Measurements from ENCODE around the gene KIAA1143. TPM values are rescaled to one million over a fixed set of nuclear protein-coding genes. Genes with fewer than 3 reads are reported as not detected.

The KIAA1143 gene
- 23.0 TPM for total RNA-seq (ENCODE audit: unreplicated experiment)
- long read RNA-seq, full-length matches to known transcripts: 8 of 10 reads
- long read RNA-seq, partial matches to known transcripts: 1 of 10 reads
- long read RNA-seq, other reads (novel, unspliced or antisense): 1 of 10 reads

- Mint-ChIP-seq H3K27me3 (ENCODE audit: unreplicated experiment) (peaks cover 4% of the 10 kb centered on the region), H3K4me1 (ENCODE audit: low read depth, unreplicated experiment) (peaks cover 6% of the 10 kb centered on the region), H3K36me3 (ENCODE audit: unreplicated experiment) (peaks cover 27% of the 10 kb centered on the region), H3K9me3 (ENCODE audit: unreplicated experiment) (peaks cover 14% of the 10 kb centered on the region), H3K27ac (ENCODE audit: unreplicated experiment) (peak within 1 kb of the TSS; percentile 88), H3K4me3 (ENCODE audit: unreplicated experiment) (peak within 1 kb of the TSS; percentile 90)
- TF ChIP-seq CTCF (IDR thresholded peaks at IDR 0.05; ENCODE audit: partially characterized antibody, unreplicated experiment): no peak
- DNase-seq: peak; percentile 98
These were observed at the start of gene KIAA1143, which contains the start of gene KIF15 for GRCh38 chr3:44761424-44762169. Gene KIAA1143, minus strand, starts transcription at chr3:44761619. Its CDS starts 17 bp downstream, at chr3:44761602. Gene KIF15, plus strand, starts transcription at chr3:44761794. Its CDS starts 72 bp downstream, at chr3:44761866.

GRCh38 chr3:44805960-44806359 is 44.5 kb upstream of the KIAA1143 start:
- H3K27me3 Mint-ChIP-seq (ENCODE audit: unreplicated experiment): no peaks in the 10 kb centered on the region
- H3K27ac Mint-ChIP-seq (ENCODE audit: unreplicated experiment): no peak overlapping the region
- H3K4me3 Mint-ChIP-seq (ENCODE audit: unreplicated experiment): no peak overlapping the region
- no peaks in the 10 kb centered on the region for H3K36me3 Mint-ChIP-seq (ENCODE audit: unreplicated experiment)
- TF ChIP-seq CTCF (IDR thresholded peaks at IDR 0.05; ENCODE audit: partially characterized antibody, unreplicated experiment): no peak
- H3K4me1 Mint-ChIP-seq (ENCODE audit: low read depth, unreplicated experiment): no peaks in the 10 kb centered on the region
- no peak for DNase-seq
- no peaks in the 10 kb centered on the region for H3K9me3 Mint-ChIP-seq (ENCODE audit: unreplicated experiment)

DNA sequence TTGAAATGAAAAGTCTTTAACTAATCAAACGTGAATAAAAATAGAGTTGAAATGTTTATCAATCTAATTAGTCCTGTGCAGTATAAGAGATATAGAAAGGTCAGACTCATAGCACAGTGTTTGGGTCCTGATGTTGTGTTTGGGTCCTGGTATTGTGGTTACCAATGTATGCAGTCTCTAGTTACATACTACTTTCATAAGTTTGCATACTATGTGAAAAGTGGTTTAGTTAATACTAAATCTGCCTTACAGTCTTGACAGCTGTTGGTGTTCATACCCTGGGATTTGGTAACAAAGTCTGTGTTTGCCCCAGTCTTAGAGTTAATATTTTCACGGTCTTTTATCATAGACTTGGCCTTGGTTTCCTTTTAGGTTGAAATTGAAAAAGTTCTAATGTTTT is 41.9 kb upstream of the KIAA1143 start:
- DNase-seq: no peak
- Mint-ChIP-seq H3K9me3 (ENCODE audit: unreplicated experiment) (no peaks in the 10 kb centered on the region), H3K4me1 (ENCODE audit: low read depth, unreplicated experiment) (no peaks in the 10 kb centered on the region), H3K27ac (ENCODE audit: unreplicated experiment) (no peak overlapping the region), H3K4me3 (ENCODE audit: unreplicated experiment) (no peak overlapping the region), H3K36me3 (ENCODE audit: unreplicated experiment) (no peaks in the 10 kb centered on the region), H3K27me3 (ENCODE audit: unreplicated experiment) (no peaks in the 10 kb centered on the region)
- TF ChIP-seq CTCF (IDR thresholded peaks at IDR 0.05; ENCODE audit: partially characterized antibody, unreplicated experiment): no peak

GRCh38 chr3:44802011-44802410 is 40.6 kb upstream of the KIAA1143 start:
- no peak overlapping the region for H3K27ac Mint-ChIP-seq (ENCODE audit: unreplicated experiment)

More at GRCh38 chr3:44802011-44802410, 40.6 kb upstream of the KIAA1143 start:
- no peak for TF ChIP-seq CTCF (IDR thresholded peaks at IDR 0.05; ENCODE audit: partially characterized antibody, unreplicated experiment)
- no peaks in the 10 kb centered on the region for H3K36me3 Mint-ChIP-seq (ENCODE audit: unreplicated experiment)
- H3K4me3 Mint-ChIP-seq (ENCODE audit: unreplicated experiment): no peak overlapping the region
- H3K9me3 Mint-ChIP-seq (ENCODE audit: unreplicated experiment): no peaks in the 10 kb centered on the region
- no peaks in the 10 kb centered on the region for H3K4me1 Mint-ChIP-seq (ENCODE audit: low read depth, unreplicated experiment)
- no peaks in the 10 kb centered on the region for H3K27me3 Mint-ChIP-seq (ENCODE audit: unreplicated experiment)
- no peak for DNase-seq

Measured in glutamatergic neuron (in vitro differentiated cells).